GM12801 (cell line): ENCODE measurements around the gene HBE1.

ENCODE experiments used
- TF ChIP-seq, protein P1 (sequence below): IDR thresholded peaks from one replicate; pipeline ENCODE4 v1.5.1; 2011; ENCODE audit warnings: control low read depth; ENCODE audit not compliant: insufficient read length; ENCODE audit errors: extremely low read depth

Gene HBE1

DNA sequence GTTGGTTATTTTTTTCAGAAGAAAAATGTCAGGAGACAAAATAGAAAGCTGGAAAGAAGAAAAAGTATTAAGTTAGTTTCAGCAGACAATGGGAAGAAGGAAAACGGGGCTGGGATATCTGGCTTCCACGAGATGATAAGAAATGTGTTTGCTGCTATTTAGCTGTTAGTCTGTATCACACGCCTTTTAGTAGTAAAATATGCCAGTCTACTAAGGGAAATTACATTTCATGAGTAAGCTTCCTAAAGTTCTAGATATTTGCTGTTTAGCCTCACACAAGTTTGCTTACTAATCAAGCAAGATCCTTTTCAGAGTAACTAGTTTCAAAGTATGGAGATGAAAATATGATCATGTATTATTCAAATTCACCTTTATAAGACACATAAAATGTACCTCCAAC lies 30.5 kb upstream of the HBE1 start:
- TF ChIP-seq, protein P1, sequence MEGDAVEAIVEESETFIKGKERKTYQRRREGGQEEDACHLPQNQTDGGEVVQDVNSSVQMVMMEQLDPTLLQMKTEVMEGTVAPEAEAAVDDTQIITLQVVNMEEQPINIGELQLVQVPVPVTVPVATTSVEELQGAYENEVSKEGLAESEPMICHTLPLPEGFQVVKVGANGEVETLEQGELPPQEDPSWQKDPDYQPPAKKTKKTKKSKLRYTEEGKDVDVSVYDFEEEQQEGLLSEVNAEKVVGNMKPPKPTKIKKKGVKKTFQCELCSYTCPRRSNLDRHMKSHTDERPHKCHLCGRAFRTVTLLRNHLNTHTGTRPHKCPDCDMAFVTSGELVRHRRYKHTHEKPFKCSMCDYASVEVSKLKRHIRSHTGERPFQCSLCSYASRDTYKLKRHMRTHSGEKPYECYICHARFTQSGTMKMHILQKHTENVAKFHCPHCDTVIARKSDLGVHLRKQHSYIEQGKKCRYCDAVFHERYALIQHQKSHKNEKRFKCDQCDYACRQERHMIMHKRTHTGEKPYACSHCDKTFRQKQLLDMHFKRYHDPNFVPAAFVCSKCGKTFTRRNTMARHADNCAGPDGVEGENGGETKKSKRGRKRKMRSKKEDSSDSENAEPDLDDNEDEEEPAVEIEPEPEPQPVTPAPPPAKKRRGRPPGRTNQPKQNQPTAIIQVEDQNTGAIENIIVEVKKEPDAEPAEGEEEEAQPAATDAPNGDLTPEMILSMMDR: no peak

DNA sequence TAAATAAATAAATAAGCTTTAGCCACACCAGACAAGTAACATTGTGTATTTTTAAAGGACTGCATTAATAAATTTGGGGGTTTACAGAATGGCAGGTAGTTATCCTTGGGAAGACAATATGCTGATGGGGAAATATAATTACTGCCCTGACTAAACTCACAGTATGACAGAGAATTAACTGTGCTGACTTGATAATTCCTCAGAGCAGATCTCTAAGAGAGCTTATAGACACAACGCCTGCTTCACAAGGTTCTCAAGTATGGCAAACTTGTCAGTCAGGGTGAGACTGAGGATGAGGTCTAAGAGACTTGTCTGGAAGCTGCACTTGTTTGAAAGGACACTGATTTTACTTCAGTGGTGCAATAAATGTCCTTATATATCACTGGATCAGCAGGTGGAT lies 28.7 kb upstream of the HBE1 start:
- TF ChIP-seq, protein P1: no peak

DNA sequence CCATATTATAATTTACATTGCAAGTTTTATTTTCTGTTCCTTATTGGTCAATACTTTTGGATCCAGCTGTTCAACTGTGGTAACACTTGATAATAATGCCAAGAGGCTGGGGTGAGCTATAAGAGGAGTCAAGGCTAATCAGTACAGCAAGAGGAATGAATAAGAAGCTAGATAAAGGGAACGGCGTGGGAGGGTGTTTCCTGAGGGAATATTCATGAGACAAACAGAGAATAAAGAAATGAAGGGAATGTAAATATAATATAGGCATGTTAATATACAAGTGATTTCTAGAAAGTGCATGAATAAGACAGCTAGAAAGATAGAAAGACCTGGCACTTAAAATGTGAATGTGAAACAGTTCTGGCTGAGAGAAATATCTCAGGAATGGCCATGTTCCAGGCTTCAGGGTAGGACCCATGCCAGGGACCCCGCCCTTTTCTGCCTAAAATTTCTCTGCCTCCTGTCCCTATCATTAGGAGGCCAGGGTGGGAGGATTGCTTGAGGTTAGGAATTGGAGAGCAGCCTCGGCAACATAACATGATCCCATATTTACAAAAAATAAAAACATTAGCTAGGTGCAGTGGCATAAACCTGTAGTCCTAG lies 28.1 kb upstream of the HBE1 start:
- TF ChIP-seq, protein P1: no peak

DNA sequence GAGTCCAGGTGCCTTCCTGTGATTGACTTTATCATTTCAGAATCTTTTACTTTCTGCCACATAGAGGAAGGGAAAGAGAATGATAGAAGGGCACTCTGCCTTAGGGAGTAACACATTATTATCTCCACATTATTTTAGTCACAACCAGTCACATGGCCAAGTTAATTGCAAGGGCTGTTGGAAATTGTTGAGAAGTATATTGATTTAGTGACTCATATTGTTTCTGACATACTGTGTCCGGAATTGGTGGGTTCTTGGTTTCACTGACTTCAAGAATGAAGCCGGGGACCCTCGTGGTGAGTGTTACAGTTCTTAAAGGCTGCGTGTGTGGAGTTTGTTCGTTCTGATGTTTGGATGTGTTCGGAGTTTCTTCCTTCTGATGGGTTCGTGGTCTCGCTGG lies 23.3 kb upstream of the HBE1 start:
- TF ChIP-seq, protein P1: no peak

DNA sequence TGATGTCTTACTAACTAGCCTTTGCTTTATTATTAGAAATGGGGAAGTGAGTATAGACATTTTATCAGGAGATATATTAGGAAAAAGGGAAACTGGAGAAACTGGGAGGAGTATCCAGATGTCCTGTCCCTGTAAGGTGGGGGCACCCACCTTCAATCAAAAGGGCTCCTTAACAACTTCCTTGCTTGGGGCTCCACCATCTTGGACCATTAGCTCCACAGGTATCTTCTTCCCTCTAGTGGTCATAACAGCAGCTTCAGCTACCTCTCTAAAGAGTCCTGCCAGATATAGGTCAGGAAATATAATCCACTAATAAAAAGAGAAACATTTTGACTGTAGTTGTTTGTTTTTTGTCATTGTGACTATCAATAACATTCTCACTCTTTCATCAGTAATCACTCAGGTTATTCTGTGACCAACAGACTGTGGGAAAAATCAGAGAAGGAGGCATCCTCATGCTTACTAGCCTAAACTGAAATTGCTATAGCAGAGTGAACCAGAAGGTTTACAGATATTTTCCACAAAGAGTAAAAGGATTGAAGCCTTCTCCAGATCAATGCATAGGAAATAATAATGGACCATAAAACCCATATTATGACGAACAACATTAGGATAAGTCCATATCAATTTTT lies 21.6 kb upstream of the HBE1 start:
- TF ChIP-seq, protein P1: peak; percentile 3

DNA sequence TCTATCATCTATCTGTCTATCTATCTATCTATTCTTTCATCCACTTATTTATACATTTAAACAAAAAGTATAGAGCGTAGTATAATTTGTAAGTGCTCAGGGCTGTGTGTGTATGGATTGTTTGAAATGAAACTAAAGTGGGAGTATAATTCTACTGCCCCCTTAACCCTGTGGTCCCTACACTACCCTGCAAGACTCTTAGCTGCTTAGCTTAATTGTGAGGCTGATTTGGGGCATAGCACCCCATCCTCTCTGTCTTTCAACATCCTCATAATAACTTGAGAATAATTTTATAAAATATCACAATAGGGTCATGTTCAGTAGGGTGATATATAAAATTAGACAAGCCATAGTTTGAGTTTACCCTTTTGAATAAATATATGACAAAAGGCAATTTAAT lies 20.4 kb upstream of the HBE1 start:
- TF ChIP-seq, protein P1: no peak

DNA sequence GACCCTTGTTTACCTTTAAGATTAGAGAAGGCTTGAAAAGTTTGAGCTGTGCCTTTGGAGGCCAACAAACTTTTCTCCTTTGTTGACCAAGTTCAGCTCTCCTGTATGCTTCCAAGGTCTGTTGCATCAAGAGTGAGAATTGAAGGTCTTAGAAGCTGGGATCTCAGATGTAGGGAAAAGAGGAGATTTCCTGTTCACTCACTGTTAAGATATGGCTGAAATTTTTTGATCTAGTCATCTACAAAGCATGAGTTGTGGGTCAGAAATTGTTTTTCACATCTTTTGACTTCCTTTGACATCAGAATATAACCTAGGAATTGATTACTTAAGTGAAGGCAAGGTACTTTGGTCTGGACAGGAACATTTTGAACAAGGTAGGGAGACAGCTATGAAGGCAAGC lies 20.0 kb upstream of the HBE1 start:
- TF ChIP-seq, protein P1: no peak
